Measurements from ENCODE around the gene TBC1D9.

TBC1D9 gene

DNA sequence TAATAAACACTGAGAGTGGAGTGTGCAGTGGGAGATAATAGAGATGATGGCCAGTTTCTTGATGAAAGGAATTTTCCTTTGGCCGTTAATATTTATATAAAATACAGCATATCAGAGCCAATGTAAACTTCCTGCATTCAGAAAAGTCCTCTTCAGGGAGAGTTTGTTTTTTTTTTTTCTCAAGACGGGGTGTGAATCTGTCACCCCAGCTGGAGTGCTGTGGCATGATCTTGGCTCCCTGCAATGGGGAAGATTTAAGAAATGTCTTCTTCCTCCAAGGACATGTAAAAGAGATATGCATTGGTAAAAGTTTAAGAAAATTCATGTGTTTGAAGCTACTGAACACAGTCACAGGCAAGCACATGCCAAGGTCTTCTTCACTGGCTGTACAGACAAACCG lies 25.4 kb upstream of the TBC1D9 start:
- Histone ChIP-seq H3K4me1 (ENCODE audit: insufficient read depth, low read length, poor library complexity, severe bottlenecking) (no peaks in the 10 kb centered on the region), H3K4me3 (ENCODE audit: low read length, poor library complexity, severe bottlenecking) (no peak overlapping the region), H3F3A (ENCODE audit: low read depth) (no peaks in the 10 kb centered on the region; the same call in 1 of the 2 replicates), H3K4me2 (ENCODE audit: low read depth, low read length, poor library complexity, severe bottlenecking) (no peak overlapping the region), H3K36me3 (ENCODE audit: insufficient read depth, low read length) (no peaks in the 10 kb centered on the region), H3K79me2 (ENCODE audit: insufficient read depth, low read length) (no peaks in the 10 kb centered on the region), H3K9me2 (replicated peaks; ENCODE audit: low read depth, low read length) (no peaks in the 10 kb centered on the region), H4K20me1 (ENCODE audit: insufficient read depth, low read length, poor library complexity, severe bottlenecking) (no peaks in the 10 kb centered on the region), H2AFZ (ENCODE audit: low read length) (no peak overlapping the region), H3K9ac (ENCODE audit: low read depth, low read length, poor library complexity, severe bottlenecking) (no peak overlapping the region), H3K9me3 (ENCODE audit: insufficient read depth, low read depth, low read length) (no peaks in the 10 kb centered on the region), H3K27me3 (ENCODE audit: insufficient read depth, low read length, poor library complexity, severe bottlenecking) (no peaks in the 10 kb centered on the region)
- TF ChIP-seq EZH2phosphoT487 (IDR thresholded peaks at IDR 0.05; ENCODE audit: borderline replicate concordance): no peak
- TF ChIP-seq, protein P1, sequence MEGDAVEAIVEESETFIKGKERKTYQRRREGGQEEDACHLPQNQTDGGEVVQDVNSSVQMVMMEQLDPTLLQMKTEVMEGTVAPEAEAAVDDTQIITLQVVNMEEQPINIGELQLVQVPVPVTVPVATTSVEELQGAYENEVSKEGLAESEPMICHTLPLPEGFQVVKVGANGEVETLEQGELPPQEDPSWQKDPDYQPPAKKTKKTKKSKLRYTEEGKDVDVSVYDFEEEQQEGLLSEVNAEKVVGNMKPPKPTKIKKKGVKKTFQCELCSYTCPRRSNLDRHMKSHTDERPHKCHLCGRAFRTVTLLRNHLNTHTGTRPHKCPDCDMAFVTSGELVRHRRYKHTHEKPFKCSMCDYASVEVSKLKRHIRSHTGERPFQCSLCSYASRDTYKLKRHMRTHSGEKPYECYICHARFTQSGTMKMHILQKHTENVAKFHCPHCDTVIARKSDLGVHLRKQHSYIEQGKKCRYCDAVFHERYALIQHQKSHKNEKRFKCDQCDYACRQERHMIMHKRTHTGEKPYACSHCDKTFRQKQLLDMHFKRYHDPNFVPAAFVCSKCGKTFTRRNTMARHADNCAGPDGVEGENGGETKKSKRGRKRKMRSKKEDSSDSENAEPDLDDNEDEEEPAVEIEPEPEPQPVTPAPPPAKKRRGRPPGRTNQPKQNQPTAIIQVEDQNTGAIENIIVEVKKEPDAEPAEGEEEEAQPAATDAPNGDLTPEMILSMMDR (conservative IDR thresholded peaks at IDR 0.05; ENCODE audit: low read length): no peak

DNA sequence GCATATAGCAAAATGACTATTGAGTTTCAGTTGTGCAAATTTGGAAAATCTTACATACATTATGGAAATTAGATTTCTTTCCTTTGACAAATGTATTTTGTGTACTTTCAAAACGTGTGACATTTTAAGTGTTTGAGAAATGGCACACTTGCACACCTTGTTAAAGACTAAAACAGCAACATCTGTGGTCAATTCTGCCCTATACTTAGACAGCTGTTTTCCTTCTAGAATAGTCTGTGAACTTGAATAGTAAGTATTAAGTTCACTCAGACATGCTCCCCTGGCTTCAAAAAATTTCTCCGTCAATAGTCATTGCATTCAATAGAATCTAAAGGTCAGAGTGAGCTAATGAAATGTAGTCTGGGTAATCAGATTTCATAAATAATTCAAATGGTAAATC lies 21.7 kb upstream of the TBC1D9 start:
- no peak overlapping the region for H3K4me3 ChIP-seq (ENCODE audit: low read length, poor library complexity, severe bottlenecking)

DNA sequence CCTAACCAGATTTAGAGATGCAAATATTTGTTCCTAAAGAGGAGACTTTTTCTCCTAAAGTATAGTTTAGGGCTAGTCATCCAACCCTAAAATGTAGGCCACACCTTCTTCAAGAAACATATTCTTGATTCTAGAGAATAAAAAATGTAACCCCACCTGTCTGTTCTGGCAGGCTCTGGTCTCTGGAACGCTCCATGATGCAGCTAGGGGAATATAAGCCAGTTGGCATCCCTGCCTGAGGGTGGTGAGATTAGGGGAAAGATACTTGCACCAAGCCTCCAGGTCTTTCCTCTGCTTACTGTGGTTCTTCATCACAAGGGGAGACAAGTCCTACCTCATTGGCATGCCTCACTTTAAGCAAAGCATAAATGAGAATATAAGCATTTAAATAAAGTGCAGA lies 21.2 kb upstream of the TBC1D9 start:
- H3K4me2 ChIP-seq (ENCODE audit: low read depth, low read length, poor library complexity, severe bottlenecking): no peak overlapping the region
- H3K4me1 ChIP-seq (ENCODE audit: insufficient read depth, low read length, poor library complexity, severe bottlenecking): no peaks in the 10 kb centered on the region
- H3F3A ChIP-seq (ENCODE audit: low read depth): no peaks in the 10 kb centered on the region; the same call in 1 of the 2 replicates
- 0 out of 2 replicates have a peak overlapping the region, but pooled peaks have one; percentile 5 for H2AFZ ChIP-seq (ENCODE audit: low read length)
- TF ChIP-seq, protein P1 (conservative IDR thresholded peaks at IDR 0.05; ENCODE audit: low read length): no peak
- no peak for TF ChIP-seq EZH2phosphoT487 (IDR thresholded peaks at IDR 0.05; ENCODE audit: borderline replicate concordance)
- no peak overlapping the region for H3K4me3 ChIP-seq (ENCODE audit: low read length, poor library complexity, severe bottlenecking)
- no peaks in the 10 kb centered on the region for H3K27me3 ChIP-seq (ENCODE audit: insufficient read depth, low read length, poor library complexity, severe bottlenecking)
- H3K9ac ChIP-seq (ENCODE audit: low read depth, low read length, poor library complexity, severe bottlenecking): no peak overlapping the region
- no peaks in the 10 kb centered on the region for H3K9me3 ChIP-seq (ENCODE audit: insufficient read depth, low read depth, low read length)
- no peaks in the 10 kb centered on the region for H3K36me3 ChIP-seq (ENCODE audit: insufficient read depth, low read length)
- H4K20me1 ChIP-seq (ENCODE audit: insufficient read depth, low read length, poor library complexity, severe bottlenecking): no peaks in the 10 kb centered on the region
- H3K79me2 ChIP-seq (ENCODE audit: insufficient read depth, low read length): no peaks in the 10 kb centered on the region
- no peaks in the 10 kb centered on the region for H3K9me2 ChIP-seq (replicated peaks; ENCODE audit: low read depth, low read length)

More for the DNA sequence above, 21.7 kb upstream of the TBC1D9 start:
- Histone ChIP-seq H3F3A (ENCODE audit: low read depth) (no peaks in the 10 kb centered on the region; the same call in 1 of the 2 replicates), H3K9ac (ENCODE audit: low read depth, low read length, poor library complexity, severe bottlenecking) (no peak overlapping the region), H4K20me1 (ENCODE audit: insufficient read depth, low read length, poor library complexity, severe bottlenecking) (no peaks in the 10 kb centered on the region), H3K36me3 (ENCODE audit: insufficient read depth, low read length) (no peaks in the 10 kb centered on the region), H3K4me2 (ENCODE audit: low read depth, low read length, poor library complexity, severe bottlenecking) (no peak overlapping the region), H2AFZ (ENCODE audit: low read length) (0 out of 2 replicates have a peak overlapping the region, but pooled peaks have one; percentile 5), H3K9me2 (replicated peaks; ENCODE audit: low read depth, low read length) (no peaks in the 10 kb centered on the region), H3K9me3 (ENCODE audit: insufficient read depth, low read depth, low read length) (no peaks in the 10 kb centered on the region), H3K27me3 (ENCODE audit: insufficient read depth, low read length, poor library complexity, severe bottlenecking) (no peaks in the 10 kb centered on the region), H3K79me2 (ENCODE audit: insufficient read depth, low read length) (no peaks in the 10 kb centered on the region), H3K4me1 (ENCODE audit: insufficient read depth, low read length, poor library complexity, severe bottlenecking) (no peaks in the 10 kb centered on the region)
- no peak for TF ChIP-seq EZH2phosphoT487 (IDR thresholded peaks at IDR 0.05; ENCODE audit: borderline replicate concordance)
- TF ChIP-seq, protein P1 (conservative IDR thresholded peaks at IDR 0.05; ENCODE audit: low read length): no peak

All from Loucy (cell line).